ENCODE measurements around the gene NCKAP5.

DNA sequence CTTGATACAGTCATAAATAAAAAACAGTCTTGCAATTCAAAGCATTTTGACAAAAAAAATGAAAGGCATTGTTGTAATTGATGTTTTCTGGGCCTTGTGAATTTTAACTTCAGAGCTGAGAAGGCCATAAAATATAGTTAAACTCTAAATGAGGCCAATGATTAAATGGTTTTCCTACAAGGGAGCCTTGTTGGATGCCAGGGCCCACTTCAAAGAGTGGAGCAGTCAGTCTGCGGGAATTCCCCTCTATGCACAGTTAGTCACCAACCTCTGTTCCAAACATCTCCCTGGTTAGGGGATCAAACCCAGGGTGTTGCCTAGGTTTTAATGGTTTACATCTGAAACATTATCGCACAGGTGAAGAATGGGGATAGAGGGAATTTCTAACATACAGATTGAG, 143.4 kb downstream of the NCKAP5 start:
- TF ChIP-seq, protein P1, sequence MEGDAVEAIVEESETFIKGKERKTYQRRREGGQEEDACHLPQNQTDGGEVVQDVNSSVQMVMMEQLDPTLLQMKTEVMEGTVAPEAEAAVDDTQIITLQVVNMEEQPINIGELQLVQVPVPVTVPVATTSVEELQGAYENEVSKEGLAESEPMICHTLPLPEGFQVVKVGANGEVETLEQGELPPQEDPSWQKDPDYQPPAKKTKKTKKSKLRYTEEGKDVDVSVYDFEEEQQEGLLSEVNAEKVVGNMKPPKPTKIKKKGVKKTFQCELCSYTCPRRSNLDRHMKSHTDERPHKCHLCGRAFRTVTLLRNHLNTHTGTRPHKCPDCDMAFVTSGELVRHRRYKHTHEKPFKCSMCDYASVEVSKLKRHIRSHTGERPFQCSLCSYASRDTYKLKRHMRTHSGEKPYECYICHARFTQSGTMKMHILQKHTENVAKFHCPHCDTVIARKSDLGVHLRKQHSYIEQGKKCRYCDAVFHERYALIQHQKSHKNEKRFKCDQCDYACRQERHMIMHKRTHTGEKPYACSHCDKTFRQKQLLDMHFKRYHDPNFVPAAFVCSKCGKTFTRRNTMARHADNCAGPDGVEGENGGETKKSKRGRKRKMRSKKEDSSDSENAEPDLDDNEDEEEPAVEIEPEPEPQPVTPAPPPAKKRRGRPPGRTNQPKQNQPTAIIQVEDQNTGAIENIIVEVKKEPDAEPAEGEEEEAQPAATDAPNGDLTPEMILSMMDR (IDR thresholded peaks at IDR 0.05 in 8 of 11, conservative IDR thresholded peaks at IDR 0.05 in 3 of 11) = no peak
- TF ChIP-seq POLR2AphosphoS5 (IDR thresholded peaks at IDR 0.05) = no peak
- no peak for TF ChIP-seq POLR2A (IDR thresholded peaks at IDR 0.05)

All from spleen (tissue), 7 donors.